ENCODE data around the gene RAB20. TPM values are rescaled to one million over a fixed set of nuclear protein-coding genes. Genes with fewer than 3 reads are reported as not detected.

RAB20 gene
- total and polyA plus RNA-seq, 2 of the 8 experiments (the other 6 are each of a cell fraction or from before 2014, with no cell fraction given): 14.8 to 27.9 TPM

DNA sequence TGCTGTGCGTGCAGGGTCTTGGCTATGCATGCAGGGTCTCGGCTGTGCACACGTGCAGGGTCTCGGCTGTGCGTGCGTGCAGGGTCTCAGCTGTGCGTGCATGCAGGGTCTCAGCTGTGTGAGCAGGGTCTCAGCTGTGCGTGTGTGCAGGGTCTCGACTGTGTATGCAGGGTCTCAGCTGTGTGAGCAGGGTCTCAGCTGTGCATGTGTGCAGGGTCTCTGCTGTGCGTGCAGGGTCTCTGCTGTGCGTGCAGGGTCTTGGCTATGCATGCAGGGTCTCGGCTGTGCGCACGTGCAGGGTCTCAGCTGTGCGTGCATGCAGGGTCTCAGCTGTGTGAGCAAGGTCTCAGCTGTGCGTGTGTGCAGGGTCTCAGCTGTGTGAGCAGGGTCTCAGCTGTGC is 42.5 kb downstream of the RAB20 start:
- CTCF ChIA-PET (ENCODE audit: partially characterized antibody): interaction anchor here (0.6 to 2.1 kb wide), 9 partner anchors 9 to 705 kb away, joined by 3 to 20 read pairs (median 3); no protein-coding TSS in a partner anchor
- Histone ChIP-seq H3K79me2 (ENCODE audit: control insufficient read depth in 1 of 2, insufficient read depth in 2 of 2, low read length in 2 of 2) (no peaks in the 10 kb centered on the region), H3K4ac (replicated peaks; ENCODE audit: insufficient read length, low read depth, low read length) (no peak overlapping the region), H3K23ac (ENCODE audit: insufficient read length) (no peak overlapping the region), H3K4me2 (ENCODE audit: insufficient read depth in 1 of 2, low read depth in 2 of 2, low read length in 2 of 2) (no peak overlapping the region), H2BK20ac (ENCODE audit: low read length) (no peak overlapping the region), H3K79me1 (ENCODE audit: low read depth, low read length) (peaks cover 3% of the 10 kb centered on the region; the same call in 1 of the 2 replicates), H3K36me3 (ENCODE audit: control insufficient read depth in 2 of 4, insufficient read depth in 4 of 4, low read length in 3 of 4) (no peaks in the 10 kb centered on the region; a peak in 1 of 8 replicates), H3K9ac (replicated peaks in 1 of 4; ENCODE audit: extremely low read depth in 1 of 4, low read depth in 3 of 4, low read length in 3 of 4) (no peak overlapping the region), H3K56ac (replicated peaks; ENCODE audit: insufficient read length, low read depth, low read length) (no peak overlapping the region), H3K18ac (ENCODE audit: extremely low read depth, low read length) (no peak overlapping the region), H4K5ac (ENCODE audit: insufficient read length, low read depth, low read length) (no peak overlapping the region), H3K27me3 (replicated peaks in 1 of 4; ENCODE audit: control insufficient read depth in 3 of 4, extremely low read depth in 1 of 4, insufficient read depth in 3 of 4, low read length in 3 of 4) (no peaks in the 10 kb centered on the region), H3K27ac (ENCODE audit: low read depth, low read length) (no peak overlapping the region), H2AFZ (ENCODE audit: low read length) (no peak overlapping the region), H3K4me1 (replicated peaks in 1 of 4; ENCODE audit: control insufficient read depth in 3 of 4, insufficient read depth in 4 of 4, low read length in 3 of 4) (no peaks in the 10 kb centered on the region), H2BK5ac (ENCODE audit: low read depth, low read length) (peak overlapping the region; percentile 66; the same call in 1 of the 2 replicates), H3K9me3 (ENCODE audit: insufficient read depth in 2 of 2, low read depth in 1 of 2, low read length in 1 of 2) (no peaks in the 10 kb centered on the region), H4K91ac (replicated peaks; ENCODE audit: insufficient read length, low read length) (no peak overlapping the region), H4K20me1 (replicated peaks in 1 of 2; ENCODE audit: control insufficient read depth in 1 of 2, insufficient read depth in 2 of 2, low read length in 2 of 2) (no peaks in the 10 kb centered on the region), H3K23me2 (ENCODE audit: low read depth, low read length) (no peaks in the 10 kb centered on the region), H4K8ac (ENCODE audit: extremely low read depth, insufficient read depth, low read length) (no peak overlapping the region), H2BK120ac (replicated peaks; ENCODE audit: low read depth, low read length) (no peak overlapping the region), H3K14ac (ENCODE audit: insufficient read length) (no peak overlapping the region), H2BK15ac (ENCODE audit: low read length) (no peak overlapping the region), H3K4me3 (ENCODE audit: extremely low read depth in 1 of 4, insufficient read depth in 2 of 4, low read depth in 3 of 4, low read length in 4 of 4) (no peak overlapping the region), H2AK5ac (ENCODE audit: low read depth, low read length) (no peak overlapping the region), H2BK12ac (ENCODE audit: low read depth, low read length) (0 out of 2 replicates have a peak overlapping the region, but pooled peaks have one; percentile 17)
- POLR2A ChIA-PET (ENCODE audit: partially characterized antibody): interaction anchor here (1.1 to 1.5 kb wide), 3 partner anchors 9 to 19 kb away, joined by 3 to 4 read pairs (median 4); no protein-coding TSS in a partner anchor
- WGBS, 2 experiments (ENCODE audit: extremely low coverage in 1 of 2, insufficient coverage in 1 of 2, insufficient read length in 1 of 2, insufficient replicate concordance in 2 of 2, low coverage in 1 of 2, low lambda C conversion rate in 2 of 2, missing lambda C conversion rate in 1 of 2): 92% methylated on average over 16 of the region's 16 CpGs; no CpG with 5 or more reads in 1 of the 2 experiments
- DNase-seq (ENCODE audit: low read depth in 1 of 2, low spot score in 2 of 2) (no peak), FAIRE-seq (no peak)
- TF ChIP-seq TAF1 (IDR thresholded peaks at IDR 0.05; ENCODE audit: low read depth, low read length): no peak
- TF ChIP-seq YY1 (IDR thresholded peaks at IDR 0.05; ENCODE audit: low read depth, low read length): no peak
- TF ChIP-seq EGR1 (IDR thresholded peaks at IDR 0.05; ENCODE audit: borderline replicate concordance, low read depth, low read length): no peak
- TF ChIP-seq, protein P1, sequence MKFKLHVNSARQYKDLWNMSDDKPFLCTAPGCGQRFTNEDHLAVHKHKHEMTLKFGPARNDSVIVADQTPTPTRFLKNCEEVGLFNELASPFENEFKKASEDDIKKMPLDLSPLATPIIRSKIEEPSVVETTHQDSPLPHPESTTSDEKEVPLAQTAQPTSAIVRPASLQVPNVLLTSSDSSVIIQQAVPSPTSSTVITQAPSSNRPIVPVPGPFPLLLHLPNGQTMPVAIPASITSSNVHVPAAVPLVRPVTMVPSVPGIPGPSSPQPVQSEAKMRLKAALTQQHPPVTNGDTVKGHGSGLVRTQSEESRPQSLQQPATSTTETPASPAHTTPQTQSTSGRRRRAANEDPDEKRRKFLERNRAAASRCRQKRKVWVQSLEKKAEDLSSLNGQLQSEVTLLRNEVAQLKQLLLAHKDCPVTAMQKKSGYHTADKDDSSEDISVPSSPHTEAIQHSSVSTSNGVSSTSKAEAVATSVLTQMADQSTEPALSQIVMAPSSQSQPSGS (IDR thresholded peaks at IDR 0.05; ENCODE audit: low read length): no peak
- TF ChIP-seq E2F6 (IDR thresholded peaks at IDR 0.05): no peak
- TF ChIP-seq GTF2F1 (IDR thresholded peaks at IDR 0.05; ENCODE audit: borderline replicate concordance, low read depth, low read length): no peak
- no peak for TF ChIP-seq BACH1 (IDR thresholded peaks at IDR 0.05; ENCODE audit: low read length)
- no peak for TF ChIP-seq KDM4A (IDR thresholded peaks at IDR 0.05; ENCODE audit: low read depth, low read length, severe bottlenecking)
- TF ChIP-seq TBP (IDR thresholded peaks at IDR 0.05; ENCODE audit: low read depth, low read length): no peak
- no peak for TF ChIP-seq EP300 (IDR thresholded peaks at IDR 0.05; ENCODE audit: borderline replicate concordance in 1 of 2, low read depth in 2 of 2, low read length in 2 of 2)
- TF ChIP-seq SP2 (IDR thresholded peaks at IDR 0.05; ENCODE audit: low read length): no peak
- no peak for TF ChIP-seq RBBP5 (IDR thresholded peaks at IDR 0.05; ENCODE audit: borderline replicate concordance, low read depth, low read length)
